AG09309 (cell line): Measurements from ENCODE around the gene RGS9.
A peak's percentile ranks its signal among the peaks of the same experiment; 100 is the strongest.

Experiments
- DNase-seq: peaks from one replicate; pipeline ENCODE4 v3.0.0-alpha.2; 2010; ENCODE audit warnings: low read depth
- H3K4me3 ChIP-seq: 2 replicates; pipeline ENCODE4 v1.5.1; 2011; ENCODE audit warnings: mild to moderate bottlenecking, low read depth, low read length, moderate library complexity; ENCODE audit not compliant: control insufficient read depth
- TF ChIP-seq, protein P1 (sequence below): IDR thresholded peaks from 2 replicates; pipeline ENCODE4 v1.5.1; 2011; ENCODE audit warnings: mild to moderate bottlenecking, low read depth, low read length, inconsistent platforms; ENCODE audit not compliant: insufficient read depth, control insufficient read depth; ENCODE audit errors: missing control alignments

Gene RGS9

DNA sequence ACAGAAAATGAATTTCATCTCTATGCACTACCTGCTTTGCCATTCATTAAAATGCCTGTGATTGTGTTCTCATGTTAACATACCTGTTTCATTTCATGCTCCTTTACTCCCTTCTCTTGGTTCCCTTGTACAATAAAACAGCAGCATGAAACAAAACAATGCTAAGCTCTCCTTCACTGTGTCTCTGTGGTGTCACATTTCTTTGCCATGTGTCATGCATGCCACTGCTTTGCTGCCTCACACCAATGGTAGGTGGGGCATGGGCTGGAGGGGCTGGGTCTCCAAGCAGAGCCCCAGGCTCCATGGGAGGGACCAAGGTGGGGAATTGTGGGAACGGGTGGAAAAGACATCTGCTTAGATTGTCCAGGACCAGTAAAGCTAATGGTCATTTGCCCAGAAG, 83.6 kb downstream of the RGS9 start:
- no peak overlapping the region for H3K4me3 ChIP-seq
- no peak for DNase-seq
- TF ChIP-seq, protein P1, sequence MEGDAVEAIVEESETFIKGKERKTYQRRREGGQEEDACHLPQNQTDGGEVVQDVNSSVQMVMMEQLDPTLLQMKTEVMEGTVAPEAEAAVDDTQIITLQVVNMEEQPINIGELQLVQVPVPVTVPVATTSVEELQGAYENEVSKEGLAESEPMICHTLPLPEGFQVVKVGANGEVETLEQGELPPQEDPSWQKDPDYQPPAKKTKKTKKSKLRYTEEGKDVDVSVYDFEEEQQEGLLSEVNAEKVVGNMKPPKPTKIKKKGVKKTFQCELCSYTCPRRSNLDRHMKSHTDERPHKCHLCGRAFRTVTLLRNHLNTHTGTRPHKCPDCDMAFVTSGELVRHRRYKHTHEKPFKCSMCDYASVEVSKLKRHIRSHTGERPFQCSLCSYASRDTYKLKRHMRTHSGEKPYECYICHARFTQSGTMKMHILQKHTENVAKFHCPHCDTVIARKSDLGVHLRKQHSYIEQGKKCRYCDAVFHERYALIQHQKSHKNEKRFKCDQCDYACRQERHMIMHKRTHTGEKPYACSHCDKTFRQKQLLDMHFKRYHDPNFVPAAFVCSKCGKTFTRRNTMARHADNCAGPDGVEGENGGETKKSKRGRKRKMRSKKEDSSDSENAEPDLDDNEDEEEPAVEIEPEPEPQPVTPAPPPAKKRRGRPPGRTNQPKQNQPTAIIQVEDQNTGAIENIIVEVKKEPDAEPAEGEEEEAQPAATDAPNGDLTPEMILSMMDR = no peak

DNA sequence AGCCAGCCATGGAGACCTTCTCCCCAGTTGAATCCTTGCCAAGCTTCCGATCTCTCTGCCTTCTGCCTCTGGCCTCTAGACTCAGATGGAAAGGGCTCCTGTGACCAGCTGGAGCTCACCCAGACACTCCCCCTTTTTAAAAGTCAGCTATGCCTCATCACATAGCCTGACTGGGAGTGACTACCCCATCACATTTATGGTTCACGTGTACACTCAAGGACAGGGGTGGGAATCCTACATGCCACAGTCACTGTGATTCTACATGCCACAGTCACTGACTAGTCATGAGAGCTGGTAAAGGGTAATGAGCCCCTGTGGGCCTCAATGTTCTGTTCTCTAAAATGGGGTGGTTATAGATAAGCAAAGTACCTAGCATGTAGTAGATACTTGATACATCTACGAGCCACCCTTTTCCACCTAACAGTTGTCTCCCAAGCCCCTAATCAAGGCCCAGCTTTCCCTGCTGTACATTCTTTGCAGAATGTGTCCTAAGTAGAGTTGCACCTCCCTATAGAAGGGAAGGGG, 85.1 kb downstream of the RGS9 start:
- no peak for DNase-seq
- TF ChIP-seq, protein P1 = no peak
- no peak overlapping the region for H3K4me3 ChIP-seq

DNA sequence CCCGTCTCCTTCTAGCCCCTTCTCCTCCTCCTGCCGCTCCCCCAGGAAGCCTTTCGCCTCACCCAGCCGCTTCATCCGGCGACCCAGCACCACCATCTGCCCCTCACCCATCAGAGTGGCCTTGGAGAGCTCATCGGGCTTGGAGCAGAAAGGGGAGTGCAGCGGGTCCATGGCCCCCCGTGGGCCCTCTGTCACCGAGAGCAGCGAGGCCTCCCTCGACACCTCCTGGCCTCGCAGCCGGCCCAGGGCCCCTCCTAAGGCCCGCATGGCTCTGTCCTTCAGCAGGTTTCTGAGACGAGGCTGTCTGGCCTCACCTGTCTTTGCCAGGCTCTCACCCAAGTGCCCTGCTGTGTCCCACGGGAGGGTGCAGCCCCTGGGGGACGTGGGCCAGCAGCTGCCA, 87.9 kb downstream of the RGS9 start:
- H3K4me3 ChIP-seq = no peak overlapping the region
- TF ChIP-seq, protein P1 = no peak
- no peak for DNase-seq

DNA sequence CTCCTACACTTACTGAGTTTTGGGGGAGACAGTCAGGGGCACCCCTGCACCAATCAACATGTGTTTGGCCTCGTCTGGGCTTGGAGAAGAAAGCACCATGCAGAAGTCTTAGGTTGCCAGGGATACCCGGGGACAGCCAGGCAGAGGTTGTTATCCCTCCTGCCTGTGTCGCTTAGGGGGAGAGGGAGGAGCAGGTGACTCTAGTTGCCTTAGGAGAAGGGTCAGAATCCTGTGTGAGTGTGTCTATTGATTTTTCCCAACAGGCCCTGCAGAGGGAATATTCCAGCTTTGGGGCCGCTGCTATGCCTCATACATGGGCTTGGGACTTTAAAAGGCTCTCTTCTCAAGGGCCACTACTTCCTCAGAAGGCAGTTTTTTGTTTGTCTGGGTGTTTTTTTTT, 89.1 kb downstream of the RGS9 start:
- TF ChIP-seq, protein P1 = no peak
- no peak overlapping the region for H3K4me3 ChIP-seq
- no peak for DNase-seq

DNA sequence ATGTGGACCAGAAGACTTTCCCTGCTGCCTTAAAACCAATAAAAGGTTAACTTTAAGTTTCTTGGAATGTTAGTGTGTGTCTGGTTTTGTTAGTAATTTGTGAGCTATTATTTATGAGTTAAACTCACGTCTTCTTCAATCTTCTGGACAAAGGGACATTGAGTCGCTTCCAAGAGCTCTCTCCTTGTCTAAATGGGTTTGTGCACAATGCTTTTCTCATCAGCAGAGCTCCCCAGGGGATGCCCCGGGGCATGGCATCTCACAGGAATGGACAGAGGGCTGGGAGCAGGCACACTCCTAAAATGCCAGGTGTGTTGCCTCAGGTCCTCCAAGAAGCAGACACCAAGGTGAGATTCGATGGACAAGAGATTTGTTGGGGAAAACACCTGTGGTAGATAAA, 90.5 kb downstream of the RGS9 start:
- TF ChIP-seq, protein P1 = no peak
- no peak for DNase-seq

DNA sequence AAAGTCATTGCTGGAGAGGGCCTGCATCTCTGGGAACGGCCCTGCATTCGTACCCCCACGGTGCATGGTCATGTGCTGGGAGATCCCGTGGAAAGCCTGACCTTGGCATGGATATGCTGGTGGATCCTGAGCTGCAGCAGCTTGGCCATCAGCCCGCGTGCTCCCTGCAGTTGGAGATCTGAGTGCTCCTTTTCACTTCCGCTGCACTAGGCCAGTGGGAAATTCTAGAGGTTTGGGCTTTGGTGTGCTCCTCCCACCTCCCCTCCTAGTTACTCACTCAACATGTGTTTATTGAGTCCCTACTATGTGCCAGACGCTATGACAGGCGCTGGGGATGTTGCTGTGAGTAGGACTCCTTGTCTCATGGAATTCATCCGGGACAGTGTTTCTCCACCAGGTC, 91.1 kb downstream of the RGS9 start:
- DNase-seq = no peak
- TF ChIP-seq, protein P1 = no peak
- H3K4me3 ChIP-seq = no peak overlapping the region

More for the DNA sequence above, 90.5 kb downstream of the RGS9 start:
- no peak overlapping the region for H3K4me3 ChIP-seq

DNA sequence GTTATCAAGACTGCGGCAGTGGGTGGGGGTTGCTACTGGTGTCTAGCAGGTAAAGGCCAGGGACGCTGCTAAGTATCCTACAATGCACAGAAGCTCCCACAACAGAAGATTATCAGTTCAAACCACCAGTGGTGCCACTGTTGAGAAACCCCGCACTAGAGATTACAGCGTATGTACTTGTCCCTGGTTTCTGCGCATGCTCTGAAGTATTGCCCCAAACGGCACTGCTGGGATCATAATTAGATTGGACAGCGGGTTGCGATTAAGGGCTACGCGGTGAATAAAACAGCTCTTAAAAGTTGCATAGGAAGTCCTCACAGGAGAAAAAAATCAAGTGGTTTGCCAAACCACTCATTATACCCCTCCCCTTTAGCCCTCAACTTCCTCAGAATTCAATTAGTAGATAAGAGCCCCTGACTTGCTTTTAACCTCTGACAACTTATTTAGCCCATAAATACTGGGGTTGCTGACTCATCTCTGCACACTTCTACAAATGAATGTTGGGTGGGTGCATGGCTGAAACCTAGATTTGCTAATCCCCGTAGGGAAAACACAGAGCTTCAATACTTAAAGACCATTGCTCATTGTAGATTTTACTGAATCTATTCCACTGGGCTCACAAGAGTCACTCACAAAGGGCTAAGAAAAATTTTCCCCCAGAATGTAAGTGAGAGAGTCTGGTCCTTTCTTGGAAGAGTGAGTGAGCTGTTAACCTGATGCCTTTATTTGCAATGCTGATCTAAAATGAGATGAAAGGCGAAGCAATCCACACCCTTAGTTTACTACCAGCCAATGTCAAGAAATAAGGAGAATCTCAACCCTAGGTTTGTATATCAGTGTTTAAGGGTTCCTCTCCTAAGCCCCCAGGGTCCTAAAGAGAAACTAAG, 91.8 kb downstream of the RGS9 start:
- no peak overlapping the region for H3K4me3 ChIP-seq
- TF ChIP-seq, protein P1 = no peak
- peak; percentile 58 for DNase-seq
